BJ (cell line): Measurements from ENCODE around the gene ENTPD1. TPM values are rescaled to one million over a fixed set of nuclear protein-coding genes. Genes with fewer than 3 reads are reported as not detected.

Experiments used
- CTCF ChIA-PET: fragments of 350-600 bp; formaldehyde crosslinking; extraction: SDS; loops from one replicate; lab custom pipeline; 2021; ENCODE audit warnings: antibody characterized with exemption, inconsistent platforms; lab: Yijun Ruan, JAX
- POLR2A ChIA-PET: fragments of 300-600 bp; sonication (Branson Sonifier 250); formaldehyde crosslinking; extraction: SDS; loops from one replicate; lab custom pipeline; 2021; ENCODE audit warnings: antibody characterized with exemption; lab: Charles Lee
- DNase-seq: peaks from one replicate; pipeline ENCODE4 v3.0.0-alpha.2; 2011; ENCODE audit warnings: low read depth
- H3K27me3 ChIP-seq: 2 replicates; pipeline ENCODE4 v1.6.0; 2011; ENCODE audit warnings: low read length; ENCODE audit not compliant: control insufficient read depth, insufficient read depth
- H3K36me3 ChIP-seq: 2 replicates; pipeline ENCODE4 v1.5.1; 2011; ENCODE audit warnings: low read length; ENCODE audit not compliant: control insufficient read depth, insufficient read depth
- H3K4me3 ChIP-seq: 2 replicates; pipeline ENCODE4 v1.5.1; 2011; ENCODE audit warnings: low read depth, mild to moderate bottlenecking, control low read depth, low read length
- polyA minus RNA-seq: library from RNA; depleted of rRNA, polyadenylated mRNA; stranded (reverse); fragments of >200 nt; gene quantifications from 2 replicates; pipeline ENCODE4 v1.2.3, GENCODE V29; 2011; rRNA and poly(A)+ RNA removed
- polyA plus RNA-seq: library from polyadenylated mRNA; depleted of rRNA; stranded (reverse); fragments of >200 nt; gene quantifications from 2 replicates; pipeline ENCODE4 v1.2.3, GENCODE V29; 2011; rRNA removed
- TF ChIP-seq, protein P1 (sequence below): IDR thresholded peaks from 2 replicates; pipeline ENCODE4 v1.5.1; 2011; ENCODE audit warnings: low read depth, mild to moderate bottlenecking, control low read depth, inconsistent platforms, low read length, moderate library complexity; ENCODE audit not compliant: insufficient read depth

The ENTPD1 gene, protein sequence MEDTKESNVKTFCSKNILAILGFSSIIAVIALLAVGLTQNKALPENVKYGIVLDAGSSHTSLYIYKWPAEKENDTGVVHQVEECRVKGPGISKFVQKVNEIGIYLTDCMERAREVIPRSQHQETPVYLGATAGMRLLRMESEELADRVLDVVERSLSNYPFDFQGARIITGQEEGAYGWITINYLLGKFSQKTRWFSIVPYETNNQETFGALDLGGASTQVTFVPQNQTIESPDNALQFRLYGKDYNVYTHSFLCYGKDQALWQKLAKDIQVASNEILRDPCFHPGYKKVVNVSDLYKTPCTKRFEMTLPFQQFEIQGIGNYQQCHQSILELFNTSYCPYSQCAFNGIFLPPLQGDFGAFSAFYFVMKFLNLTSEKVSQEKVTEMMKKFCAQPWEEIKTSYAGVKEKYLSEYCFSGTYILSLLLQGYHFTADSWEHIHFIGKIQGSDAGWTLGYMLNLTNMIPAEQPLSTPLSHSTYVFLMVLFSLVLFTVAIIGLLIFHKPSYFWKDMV
- polyA plus RNA-seq (0.04 and 0.20 TPM in 2 replicates), polyA minus RNA-seq (0.31 TPM in 1 of 2 replicates, not detected in the other)

DNA sequence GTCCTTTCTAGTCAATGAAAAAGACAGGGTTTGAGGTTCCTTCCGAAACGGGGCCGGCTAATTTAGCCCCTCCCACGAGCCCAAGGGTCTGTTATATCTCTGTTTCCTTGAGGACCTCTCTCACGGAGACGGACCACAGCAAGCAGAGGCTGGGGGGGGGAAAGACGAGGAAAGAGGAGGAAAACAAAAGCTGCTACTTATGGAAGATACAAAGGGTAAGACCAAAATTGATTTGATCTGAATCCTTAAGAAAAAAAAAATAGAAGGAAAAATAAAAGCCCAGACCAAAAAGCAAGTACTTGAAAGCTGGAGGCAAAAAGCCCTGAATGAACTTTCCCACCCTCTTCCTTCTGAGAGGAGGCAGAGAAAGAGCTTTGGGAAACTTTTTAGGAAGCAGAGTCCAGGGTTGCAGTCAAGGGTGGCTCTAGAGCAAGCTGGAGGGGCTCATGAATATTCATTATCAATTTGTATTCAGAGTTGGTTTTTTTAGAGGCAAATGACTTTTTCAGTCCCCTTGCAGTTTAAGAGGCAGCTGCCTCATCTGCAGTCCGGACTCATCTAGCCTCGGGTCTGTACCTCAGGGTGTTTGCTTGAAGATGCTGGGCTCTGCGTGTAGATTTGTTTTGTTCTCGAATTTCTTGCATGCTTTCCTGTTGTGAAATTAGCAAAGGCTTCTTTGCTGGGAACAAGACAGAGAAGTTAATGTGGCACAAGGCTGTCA, at the start of gene ENTPD1:
Gene ENTPD1, plus strand, starts transcription at position 123 of the 721 bp plus-strand sequence. Its CDS starts 77 bp downstream, at position 200.
- no peaks in the 10 kb centered on the region for H3K27me3 ChIP-seq
- no peak for DNase-seq
- H3K4me3 ChIP-seq, result no peak within 1 kb of the TSS
- ChIA-PET CTCF (interaction anchor here (0.6 to 1.8 kb wide), 3 partner anchors 9 to 85 kb away, joined by 3 to 4 read pairs (median 4); partner anchors contain the start of gene TCTN3), POLR2A (no interaction called here)
- H3K36me3 ChIP-seq, result no peaks in the 10 kb centered on the region
- TF ChIP-seq, protein P1, sequence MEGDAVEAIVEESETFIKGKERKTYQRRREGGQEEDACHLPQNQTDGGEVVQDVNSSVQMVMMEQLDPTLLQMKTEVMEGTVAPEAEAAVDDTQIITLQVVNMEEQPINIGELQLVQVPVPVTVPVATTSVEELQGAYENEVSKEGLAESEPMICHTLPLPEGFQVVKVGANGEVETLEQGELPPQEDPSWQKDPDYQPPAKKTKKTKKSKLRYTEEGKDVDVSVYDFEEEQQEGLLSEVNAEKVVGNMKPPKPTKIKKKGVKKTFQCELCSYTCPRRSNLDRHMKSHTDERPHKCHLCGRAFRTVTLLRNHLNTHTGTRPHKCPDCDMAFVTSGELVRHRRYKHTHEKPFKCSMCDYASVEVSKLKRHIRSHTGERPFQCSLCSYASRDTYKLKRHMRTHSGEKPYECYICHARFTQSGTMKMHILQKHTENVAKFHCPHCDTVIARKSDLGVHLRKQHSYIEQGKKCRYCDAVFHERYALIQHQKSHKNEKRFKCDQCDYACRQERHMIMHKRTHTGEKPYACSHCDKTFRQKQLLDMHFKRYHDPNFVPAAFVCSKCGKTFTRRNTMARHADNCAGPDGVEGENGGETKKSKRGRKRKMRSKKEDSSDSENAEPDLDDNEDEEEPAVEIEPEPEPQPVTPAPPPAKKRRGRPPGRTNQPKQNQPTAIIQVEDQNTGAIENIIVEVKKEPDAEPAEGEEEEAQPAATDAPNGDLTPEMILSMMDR, result no peak

DNA sequence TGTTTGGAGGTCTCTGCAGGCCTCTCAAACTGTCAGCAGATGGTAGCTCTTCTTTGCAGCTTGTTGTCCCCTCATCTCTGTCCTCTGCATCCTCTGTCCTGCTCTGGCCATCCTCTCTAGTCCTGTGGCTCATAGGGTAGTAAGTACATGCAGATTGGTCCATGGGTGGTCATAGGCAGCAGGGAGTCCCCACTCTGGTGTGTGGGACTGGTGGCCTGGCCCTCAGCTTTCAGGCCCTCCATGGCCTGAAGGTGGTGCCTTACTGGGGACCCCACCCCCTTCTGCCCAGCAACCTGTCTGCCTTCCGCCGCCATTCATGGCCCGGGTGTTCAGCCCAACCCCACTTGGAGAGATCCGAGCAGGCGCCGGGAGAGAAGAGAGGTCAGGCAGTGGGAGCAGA, 49.4 kb upstream of the ENTPD1 start:
- POLR2A ChIA-PET, result no interaction called here

DNA sequence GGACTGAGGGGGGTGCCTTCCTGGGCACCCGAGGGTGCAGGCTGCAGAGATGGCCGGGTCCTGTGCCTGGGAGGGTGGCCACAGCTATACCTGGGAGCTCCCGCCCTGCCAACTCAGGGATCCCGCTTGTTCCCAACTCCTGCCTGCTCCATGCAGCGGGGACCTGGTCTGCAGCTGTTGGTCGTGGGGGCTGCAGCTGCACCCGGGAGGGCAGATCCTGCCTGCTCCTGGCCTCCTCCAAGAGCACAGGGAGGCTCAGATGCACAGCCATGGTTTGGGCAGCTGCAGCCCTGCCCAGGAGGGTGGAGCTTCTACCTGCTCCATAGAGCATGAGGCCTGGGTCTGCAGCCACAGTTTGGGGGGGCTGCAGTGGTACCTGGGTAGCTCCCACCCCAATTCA, 49.0 kb upstream of the ENTPD1 start:
- no peaks in the 10 kb centered on the region for H3K27me3 ChIP-seq
- no peaks in the 10 kb centered on the region for H3K36me3 ChIP-seq
- CTCF ChIA-PET, result interaction anchor here (1.3 to 1.8 kb wide), 3 partner anchors 9 to 134 kb away, joined by 4 to 6 read pairs (median 5); partner anchors contain the start of gene TCTN3
- TF ChIP-seq, protein P1, result no peak
- DNase-seq, result no peak
- POLR2A ChIA-PET, result no interaction called here
- H3K4me3 ChIP-seq, result no peak overlapping the region

More for the DNA sequence above, 49.4 kb upstream of the ENTPD1 start:
- Histone ChIP-seq H3K4me3 (no peak overlapping the region), H3K36me3 (no peaks in the 10 kb centered on the region), H3K27me3 (no peaks in the 10 kb centered on the region)
- no peak for DNase-seq
- CTCF ChIA-PET, result interaction anchor here (1.0 to 1.8 kb wide), 4 partner anchors 10 to 158 kb away, joined by 4 to 6 read pairs (median 4); partner anchors contain the start of gene TCTN3
- TF ChIP-seq, protein P1, result no peak

GRCh38 chr10:95711492-95711891, 44.5 kb upstream of the ENTPD1 start:
- no peak for DNase-seq
- Histone ChIP-seq H3K36me3 (no peaks in the 10 kb centered on the region), H3K27me3 (no peaks in the 10 kb centered on the region), H3K4me3 (no peak overlapping the region)
- CTCF ChIA-PET, result no interaction called here
- POLR2A ChIA-PET, result no interaction called here
- TF ChIP-seq, protein P1, result no peak
